ENCODE data around the gene CD4.

- TF ChIP-seq CTCF (IDR thresholded peaks at IDR 0.05 in 4 of 5, conservative IDR thresholded peaks at IDR 0.05 in 1 of 5) (no peak), POLR2A (IDR thresholded peaks at IDR 0.05) (no peak)
Measured at GRCh38 chr12:6772331-6772695, 17.0 kb upstream of the CD4 start, which contains the start of gene LAG3.
